OCI-LY7 (cell line): ENCODE results near the gene GP5. TPM values are rescaled to one million over a fixed set of nuclear protein-coding genes. Genes with fewer than 3 reads are reported as not detected.

Experiments used
- BruUV-seq: library from RNA; stranded (reverse); fragments of 400-500 nt; replicated peaks from 2 replicates; lab custom pipeline; 2021; lab: Mats Ljungman, UMichigan
- CTCF ChIA-PET: fragments of 300-600 bp; sonication (Branson Sonifier 250); formaldehyde crosslinking; loops from one replicate; lab custom pipeline; 2022; ENCODE audit warnings: antibody characterized with exemption; ENCODE audit not compliant: unreplicated experiment; lab: Charles Lee
- POLR2A ChIA-PET: fragments of 300-600 bp; sonication (Branson Sonifier 250); formaldehyde crosslinking; loops from one replicate; lab custom pipeline; 2022; ENCODE audit warnings: antibody characterized with exemption; lab: Charles Lee
- DNase-seq: peaks from one replicate; pipeline ENCODE4 v3.0.0-alpha.2; 2015; ENCODE audit warnings: low spot score
- H2AFZ ChIP-seq: fragments of 200-600 bp; sonication (generic), shearing (Covaris generic); 2 replicates; pipeline ENCODE4 v1.6.1; 2014; ENCODE audit warnings: mild to moderate bottlenecking, antibody characterized with exemption, low read length, moderate library complexity
- H3K27ac ChIP-seq: fragments of 200-600 bp; sonication (generic); 2 replicates; pipeline ENCODE4 v1.5.1; 2014; ENCODE audit warnings: mixed run types, low read depth, mild to moderate bottlenecking, moderate library complexity, low read length, inconsistent platforms; ENCODE audit not compliant: poor library complexity, severe bottlenecking
- H3K36me3 ChIP-seq: fragments of 200-600 bp; sonication (generic); 2 replicates; pipeline ENCODE4 v1.6.1; 2014; ENCODE audit warnings: mild to moderate bottlenecking, antibody characterized with exemption, low read length, moderate library complexity, mixed read lengths; ENCODE audit not compliant: insufficient read depth
- H3K4me1 ChIP-seq: fragments of 200-600 bp; sonication (generic); 2 replicates; pipeline ENCODE4 v1.5.1; 2014; ENCODE audit warnings: mild to moderate bottlenecking, low read length; ENCODE audit not compliant: insufficient read depth, poor library complexity, severe bottlenecking
- H3K4me2 ChIP-seq: fragments of 200-600 bp; sonication (generic); 2 replicates; pipeline ENCODE4 v1.6.1; 2014; ENCODE audit warnings: mild to moderate bottlenecking, low read length
- H3K4me3 ChIP-seq: fragments of 200-600 bp; sonication (generic); 2 replicates; pipeline ENCODE4 v1.5.1; 2014; ENCODE audit warnings: mild to moderate bottlenecking, low read depth, low read length; ENCODE audit not compliant: poor library complexity, severe bottlenecking
- H3K79me2 ChIP-seq: fragments of 200-600 bp; sonication (generic); 2 replicates; pipeline ENCODE4 v1.6.1; 2016; ENCODE audit warnings: low read depth, mild to moderate bottlenecking, low read length, moderate library complexity, mixed read lengths; ENCODE audit not compliant: insufficient read depth
- H3K9me2 ChIP-seq: fragments of 200-600 bp; sonication (generic); 2 replicates; pipeline ENCODE4 v1.6.1; 2016; ENCODE audit warnings: mild to moderate bottlenecking, low read length, mixed read lengths; ENCODE audit not compliant: insufficient read depth
- H3K9me3 ChIP-seq: fragments of 200-600 bp; sonication (generic); 2 replicates; pipeline ENCODE4 v1.6.1; 2014; ENCODE audit warnings: mild to moderate bottlenecking, mixed run types, low read length, mixed read lengths
- H4K20me1 ChIP-seq: fragments of 200-600 bp; sonication (generic); 2 replicates; pipeline ENCODE4 v1.6.1; 2014; ENCODE audit warnings: mild to moderate bottlenecking, antibody characterized with exemption, low read length, moderate library complexity, mixed read lengths; ENCODE audit not compliant: insufficient read depth
- EZH2phosphoT487 ChIP-seq: fragments of 200-600 bp; sonication (generic); IDR thresholded peaks from 2 replicates; pipeline ENCODE4 v1.6.1; 2018; ENCODE audit warnings: low read depth, borderline replicate concordance, mild to moderate bottlenecking, mixed run types, antibody characterized with exemption, low read length, moderate library complexity, mixed read lengths
- intact Hi-C: fragments of 100-400 bp; cut with micrococcal nuclease; formaldehyde crosslinking; loops from one replicate; pipeline ENCODE4 v1.10.0; 2022; ENCODE audit not compliant: unreplicated experiment
- total RNA-seq, 2 experiments: library from RNA; depleted of rRNA in 1 of 2; stranded (reverse); fragments of >200 nt in 1 of 2; shearing (Covaris generic) in 1 of 2; gene quantifications; 2 replicates each; pipeline ENCODE4 v1.2.3, GENCODE V29; 2014 to 2022
- TF ChIP-seq, protein P1 (sequence below): fragments of 200-600 bp; sonication (generic); conservative IDR thresholded peaks from 2 replicates; pipeline ENCODE4 v1.5.1; 2014; ENCODE audit warnings: mild to moderate bottlenecking, antibody characterized with exemption, low read length, moderate library complexity, mixed read lengths

Gene GP5
- total RNA-seq, 2 experiments from 2014 or later: 0.03 TPM; not detected in 1

DNA sequence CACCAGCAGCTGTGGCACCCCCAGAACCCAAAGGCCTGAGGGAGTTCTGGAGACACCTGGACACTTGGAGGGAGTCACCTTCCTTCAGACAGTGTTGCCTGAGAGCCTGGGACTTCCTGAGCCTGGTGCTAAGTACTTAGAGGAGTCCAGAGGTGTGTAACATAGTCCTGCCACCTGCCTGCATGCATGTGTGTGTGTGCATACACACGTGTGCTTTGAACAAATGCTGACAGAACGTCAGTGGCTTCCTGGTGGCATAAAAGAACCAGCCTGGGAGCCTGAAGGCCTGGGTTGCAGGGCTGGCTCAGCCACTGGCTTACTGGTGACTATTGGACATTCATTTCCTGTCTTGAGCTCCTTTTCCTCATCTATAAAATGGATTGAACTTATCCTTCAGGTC lies 44.8 kb downstream of the GP5 start:
- no peak overlapping the region for H3K4me3 ChIP-seq
- BruUV-seq: no TSS peak
- no peaks in the 10 kb centered on the region for H3K36me3 ChIP-seq
- no peak for DNase-seq
- ChIA-PET POLR2A (interaction anchor here (0.7 to 1.8 kb wide), 2 partner anchors 10 to 12 kb away, joined by 3 to 8 read pairs; no protein-coding TSS in a partner anchor), CTCF (interaction anchor here (1.0 kb wide), 1 partner anchor 10 kb away, joined by 3 read pairs; no protein-coding TSS in a partner anchor)
- no peaks in the 10 kb centered on the region for H3K9me3 ChIP-seq
- H3K9me2 ChIP-seq: no peaks in the 10 kb centered on the region
- no peaks in the 10 kb centered on the region for H4K20me1 ChIP-seq
- intact Hi-C loops: no loop called here
- H2AFZ ChIP-seq: no peak overlapping the region
- no peak overlapping the region for H3K4me2 ChIP-seq
- no peak overlapping the region for H3K27ac ChIP-seq
- no peaks in the 10 kb centered on the region for H3K79me2 ChIP-seq
- no peaks in the 10 kb centered on the region for H3K4me1 ChIP-seq
- no peak for TF ChIP-seq EZH2phosphoT487
- TF ChIP-seq, protein P1, sequence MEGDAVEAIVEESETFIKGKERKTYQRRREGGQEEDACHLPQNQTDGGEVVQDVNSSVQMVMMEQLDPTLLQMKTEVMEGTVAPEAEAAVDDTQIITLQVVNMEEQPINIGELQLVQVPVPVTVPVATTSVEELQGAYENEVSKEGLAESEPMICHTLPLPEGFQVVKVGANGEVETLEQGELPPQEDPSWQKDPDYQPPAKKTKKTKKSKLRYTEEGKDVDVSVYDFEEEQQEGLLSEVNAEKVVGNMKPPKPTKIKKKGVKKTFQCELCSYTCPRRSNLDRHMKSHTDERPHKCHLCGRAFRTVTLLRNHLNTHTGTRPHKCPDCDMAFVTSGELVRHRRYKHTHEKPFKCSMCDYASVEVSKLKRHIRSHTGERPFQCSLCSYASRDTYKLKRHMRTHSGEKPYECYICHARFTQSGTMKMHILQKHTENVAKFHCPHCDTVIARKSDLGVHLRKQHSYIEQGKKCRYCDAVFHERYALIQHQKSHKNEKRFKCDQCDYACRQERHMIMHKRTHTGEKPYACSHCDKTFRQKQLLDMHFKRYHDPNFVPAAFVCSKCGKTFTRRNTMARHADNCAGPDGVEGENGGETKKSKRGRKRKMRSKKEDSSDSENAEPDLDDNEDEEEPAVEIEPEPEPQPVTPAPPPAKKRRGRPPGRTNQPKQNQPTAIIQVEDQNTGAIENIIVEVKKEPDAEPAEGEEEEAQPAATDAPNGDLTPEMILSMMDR: no peak

DNA sequence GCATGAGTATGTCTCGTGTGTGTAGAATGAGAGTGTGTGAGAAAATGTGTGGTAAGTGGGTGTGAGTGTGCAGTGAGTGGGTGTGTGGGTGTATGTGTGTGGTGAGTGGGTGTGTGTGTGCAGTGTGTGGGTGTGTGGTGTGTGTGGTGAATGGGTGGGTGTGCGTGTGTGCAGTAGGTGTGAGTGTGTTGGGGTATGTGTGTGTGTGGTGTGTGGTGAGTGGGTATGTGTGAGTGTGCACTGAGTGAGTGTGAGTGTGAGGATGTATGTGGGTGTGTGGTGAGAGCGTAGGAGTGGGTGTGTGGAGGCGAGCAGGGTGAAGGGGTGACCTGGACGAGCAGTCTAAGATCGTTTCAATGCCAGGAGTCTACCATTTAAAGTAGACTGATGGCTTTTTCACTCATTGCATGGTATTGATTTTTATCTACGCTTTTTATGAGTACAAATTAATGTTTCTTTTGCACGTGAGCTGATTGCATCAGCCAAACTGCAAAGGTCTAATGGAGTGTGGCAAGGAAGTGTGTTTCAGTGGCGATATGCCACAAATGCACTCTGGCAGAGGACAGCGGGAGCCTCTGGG lies 46.3 kb downstream of the GP5 start:
- POLR2A ChIA-PET: no interaction called here
- CTCF ChIA-PET: no interaction called here
- Histone ChIP-seq H3K4me2 (no peak overlapping the region), H3K9me2 (no peaks in the 10 kb centered on the region), H2AFZ (no peak overlapping the region), H3K79me2 (no peaks in the 10 kb centered on the region), H3K4me3 (no peak overlapping the region), H3K36me3 (no peaks in the 10 kb centered on the region), H3K4me1 (no peaks in the 10 kb centered on the region), H3K27ac (no peak overlapping the region), H3K9me3 (no peaks in the 10 kb centered on the region), H4K20me1 (no peaks in the 10 kb centered on the region)
- no peak for DNase-seq
- no TSS peak for BruUV-seq
- intact Hi-C loops: no loop called here
- no peak for TF ChIP-seq EZH2phosphoT487
- TF ChIP-seq, protein P1: no peak

DNA sequence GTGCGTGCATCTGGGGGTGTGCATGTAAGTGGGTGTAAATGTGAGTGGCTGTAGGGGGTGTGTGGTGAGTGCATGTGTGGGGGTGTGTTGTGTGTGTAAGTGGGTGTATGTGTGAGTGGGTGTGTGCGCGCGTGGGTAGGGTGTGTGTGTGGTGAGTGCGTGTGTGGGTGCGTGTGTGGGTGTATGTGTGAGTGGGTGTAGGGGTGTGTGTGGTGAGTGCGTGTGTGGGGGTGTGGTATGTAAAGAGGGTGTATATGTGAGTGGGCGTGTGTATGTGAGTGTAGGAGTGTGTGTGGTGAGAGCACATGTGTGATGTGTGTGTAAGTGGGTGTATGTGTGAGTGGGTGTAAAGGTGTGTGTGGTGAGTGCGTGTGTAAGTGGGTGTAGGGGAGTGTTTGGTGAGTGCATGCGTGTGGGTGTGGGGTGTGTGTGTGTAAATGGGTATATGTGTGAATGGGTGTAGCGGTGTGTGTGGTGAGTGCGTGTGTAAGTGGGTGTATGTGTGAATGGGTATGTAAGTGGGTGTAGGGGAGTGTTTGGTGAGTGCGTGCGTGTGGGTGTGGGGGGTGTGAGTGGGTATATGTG lies 47.0 kb downstream of the GP5 start:
- Histone ChIP-seq H3K4me1 (no peaks in the 10 kb centered on the region), H3K4me3 (no peak overlapping the region), H3K27ac (no peak overlapping the region), H3K36me3 (no peaks in the 10 kb centered on the region), H2AFZ (no peak overlapping the region), H3K4me2 (no peak overlapping the region), H4K20me1 (no peaks in the 10 kb centered on the region), H3K9me2 (no peaks in the 10 kb centered on the region), H3K9me3 (no peaks in the 10 kb centered on the region), H3K79me2 (no peaks in the 10 kb centered on the region)
- BruUV-seq: no TSS peak
- ChIA-PET CTCF (no interaction called here), POLR2A (no interaction called here)
- intact Hi-C loops: no loop called here
- DNase-seq: no peak
- TF ChIP-seq EZH2phosphoT487: no peak
- TF ChIP-seq, protein P1: no peak
